GM23338 (cell line): ENCODE measurements around the gene POU2F3. TPM values are rescaled to one million over a fixed set of nuclear protein-coding genes. Genes with fewer than 3 reads are reported as not detected.

Experiments used
- ATAC-seq: fragments of 200-7000 bp; cut with Tn5 transposase; 3 replicates; pipeline ENCODE4 v1.9.1; 2020
- DNase-seq: peaks from one replicate; pipeline ENCODE4 v3.0.0-alpha.2; 2015; ENCODE audit warnings: low spot score
- H2AFZ ChIP-seq: fragments of 200-600 bp; sonication (generic); 2 replicates; pipeline ENCODE4 v1.8.0; 2016; ENCODE audit warnings: antibody characterized with exemption, mild to moderate bottlenecking, moderate library complexity
- H3F3A ChIP-seq: fragments of 200-600 bp; sonication (generic); replicated peaks from 2 replicates; pipeline ENCODE4 v1.8.0; 2017; ENCODE audit warnings: antibody characterized with exemption, mixed run types, low read depth
- H3K27ac ChIP-seq: fragments of 200-600 bp; sonication (generic); 2 replicates; pipeline ENCODE4 v1.6.1; 2016; ENCODE audit warnings: low read depth
- H3K27me3 ChIP-seq: fragments of 200-600 bp; sonication (generic); 2 replicates; pipeline ENCODE4 v1.8.0; 2016; ENCODE audit warnings: mild to moderate bottlenecking, mixed run types, moderate library complexity; ENCODE audit not compliant: insufficient read depth
- H3K36me3 ChIP-seq: fragments of 200-600 bp; sonication (generic); 2 replicates; pipeline ENCODE4 v1.8.0; 2016; ENCODE audit warnings: mild to moderate bottlenecking; ENCODE audit not compliant: insufficient read depth
- H3K4me1 ChIP-seq: fragments of 200-600 bp; sonication (generic); 2 replicates; pipeline ENCODE4 v1.8.0; 2016; ENCODE audit warnings: mild to moderate bottlenecking, moderate library complexity; ENCODE audit not compliant: insufficient read depth
- H3K4me2 ChIP-seq: fragments of 200-600 bp; sonication (generic); 2 replicates; pipeline ENCODE4 v1.7.1; 2017; ENCODE audit warnings: mixed run types
- H3K4me3 ChIP-seq: fragments of 200-600 bp; sonication (generic); 2 replicates; pipeline ENCODE4 v1.6.1; 2016; ENCODE audit warnings: mixed run types
- H3K79me2 ChIP-seq: fragments of 200-600 bp; sonication (generic); replicated peaks from 2 replicates; pipeline ENCODE4 v1.8.0; 2017; ENCODE audit warnings: mild to moderate bottlenecking; ENCODE audit not compliant: insufficient read depth
- H3K9me2 ChIP-seq: fragments of 200-600 bp; sonication (generic); 2 replicates; pipeline ENCODE4 v1.8.0; 2017; ENCODE audit not compliant: insufficient read depth
- H4K20me1 ChIP-seq: fragments of 200-600 bp; sonication (generic); replicated peaks from 2 replicates; pipeline ENCODE4 v1.8.0; 2017; ENCODE audit warnings: mild to moderate bottlenecking; ENCODE audit not compliant: insufficient read depth
- H3K27ac Mint-ChIP-seq: 2 replicates; pipeline ENCODE4 v1.8.0; 2020; ENCODE audit warnings: inconsistent platforms, mild to moderate bottlenecking, moderate library complexity, mixed read lengths
- H3K27me3 Mint-ChIP-seq: 3 replicates; pipeline ENCODE4 v1.8.0; 2022; ENCODE audit warnings: low read depth, mild to moderate bottlenecking, moderate library complexity, mixed read lengths, inconsistent platforms; ENCODE audit not compliant: insufficient read depth, poor library complexity
- H3K36me3 Mint-ChIP-seq: 3 replicates; pipeline ENCODE4 v1.8.0; 2021; ENCODE audit warnings: low read depth, mild to moderate bottlenecking, inconsistent platforms, moderate library complexity, mixed read lengths
- H3K4me1 Mint-ChIP-seq: 3 replicates; pipeline ENCODE4 v1.8.0; 2020; ENCODE audit warnings: mild to moderate bottlenecking, inconsistent platforms, mixed read lengths
- H3K4me3 Mint-ChIP-seq: 3 replicates; pipeline ENCODE4 v1.8.0; 2021; ENCODE audit warnings: moderate library complexity, mild to moderate bottlenecking, inconsistent platforms, mixed read lengths
- H3K9me3 Mint-ChIP-seq: 3 replicates; pipeline ENCODE4 v1.8.0; 2020; ENCODE audit warnings: moderate library complexity, mild to moderate bottlenecking, inconsistent platforms, mixed read lengths
- EZH2phosphoT487 ChIP-seq: fragments of 200-600 bp; sonication (generic); IDR thresholded peaks from one replicate; pipeline ENCODE4 v1.8.1; 2018; ENCODE audit warnings: antibody characterized with exemption; ENCODE audit not compliant: unreplicated experiment
- NANOG ChIP-seq: IDR thresholded peaks from 2 replicates; pipeline ENCODE4 v1.6.1; 2016; ENCODE audit warnings: antibody characterized with exemption, borderline replicate concordance
- POLR2AphosphoS5 ChIP-seq: IDR thresholded peaks from 2 replicates; pipeline ENCODE4 v1.6.1; 2016; ENCODE audit warnings: antibody characterized with exemption, low read depth
- ZNF114 ChIP-seq: fragments of 250-450 bp; sonication (Bioruptor Pico); IDR thresholded peaks from 2 replicates; pipeline ENCODE4 v1.5.0; 2020; ENCODE audit warnings: mild to moderate bottlenecking, moderate library complexity
- polyA plus RNA-seq: library from polyadenylated mRNA; unstranded; fragments of >200 nt; fragmentation: Nextera tagmentation; extraction: Ambion mirVana; gene quantifications from 2 replicates; pipeline ENCODE4 v1.2.1, GENCODE V29; 2016
- total RNA-seq: library from RNA; depleted of rRNA; stranded (reverse); fragments of >200 nt; shearing (Covaris generic); gene quantifications from 2 replicates; pipeline ENCODE4 v1.2.3, GENCODE V29; 2014
- TF ChIP-seq, protein P1 (sequence below): fragments of 250-450 bp; sonication (Bioruptor Pico); IDR thresholded peaks from 2 replicates; pipeline ENCODE4 v1.5.0; 2020; ENCODE audit warnings: mild to moderate bottlenecking, moderate library complexity
- TF ChIP-seq, protein P2 (sequence below): IDR thresholded peaks from one replicate; pipeline ENCODE4 v1.6.1; 2018; ENCODE audit warnings: antibody characterized with exemption; ENCODE audit not compliant: unreplicated experiment
- TF ChIP-seq, protein P3 (sequence below): IDR thresholded peaks from 2 replicates; pipeline ENCODE4 v1.6.1; 2016; ENCODE audit warnings: antibody characterized with exemption

Gene POU2F3
- total and polyA plus RNA-seq, 2 experiments from 2014 or later: 0.45 to 0.79 TPM

DNA sequence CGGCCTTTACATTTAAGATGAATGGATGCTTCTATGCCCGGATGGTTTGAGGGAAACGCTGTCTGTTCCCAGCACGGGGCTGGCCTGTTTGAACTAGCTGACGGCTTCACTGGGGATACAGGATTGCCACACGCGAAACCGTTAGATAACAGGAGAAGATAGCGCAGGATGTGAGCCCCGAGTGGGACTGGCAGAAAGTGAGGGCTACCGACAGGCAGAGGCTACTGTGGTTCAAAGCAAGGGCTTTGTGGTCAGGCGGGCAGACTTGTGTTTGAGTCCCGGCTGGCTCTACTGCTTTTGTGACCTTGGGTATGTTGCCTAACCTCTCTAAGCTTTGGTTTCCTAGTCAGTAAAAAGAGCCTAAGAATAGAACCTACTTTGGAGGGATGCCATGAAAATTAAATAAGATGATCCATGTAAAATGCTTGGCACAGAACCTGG lies 31.9 kb upstream of the POU2F3 start (continued):
- TF ChIP-seq, protein P1, sequence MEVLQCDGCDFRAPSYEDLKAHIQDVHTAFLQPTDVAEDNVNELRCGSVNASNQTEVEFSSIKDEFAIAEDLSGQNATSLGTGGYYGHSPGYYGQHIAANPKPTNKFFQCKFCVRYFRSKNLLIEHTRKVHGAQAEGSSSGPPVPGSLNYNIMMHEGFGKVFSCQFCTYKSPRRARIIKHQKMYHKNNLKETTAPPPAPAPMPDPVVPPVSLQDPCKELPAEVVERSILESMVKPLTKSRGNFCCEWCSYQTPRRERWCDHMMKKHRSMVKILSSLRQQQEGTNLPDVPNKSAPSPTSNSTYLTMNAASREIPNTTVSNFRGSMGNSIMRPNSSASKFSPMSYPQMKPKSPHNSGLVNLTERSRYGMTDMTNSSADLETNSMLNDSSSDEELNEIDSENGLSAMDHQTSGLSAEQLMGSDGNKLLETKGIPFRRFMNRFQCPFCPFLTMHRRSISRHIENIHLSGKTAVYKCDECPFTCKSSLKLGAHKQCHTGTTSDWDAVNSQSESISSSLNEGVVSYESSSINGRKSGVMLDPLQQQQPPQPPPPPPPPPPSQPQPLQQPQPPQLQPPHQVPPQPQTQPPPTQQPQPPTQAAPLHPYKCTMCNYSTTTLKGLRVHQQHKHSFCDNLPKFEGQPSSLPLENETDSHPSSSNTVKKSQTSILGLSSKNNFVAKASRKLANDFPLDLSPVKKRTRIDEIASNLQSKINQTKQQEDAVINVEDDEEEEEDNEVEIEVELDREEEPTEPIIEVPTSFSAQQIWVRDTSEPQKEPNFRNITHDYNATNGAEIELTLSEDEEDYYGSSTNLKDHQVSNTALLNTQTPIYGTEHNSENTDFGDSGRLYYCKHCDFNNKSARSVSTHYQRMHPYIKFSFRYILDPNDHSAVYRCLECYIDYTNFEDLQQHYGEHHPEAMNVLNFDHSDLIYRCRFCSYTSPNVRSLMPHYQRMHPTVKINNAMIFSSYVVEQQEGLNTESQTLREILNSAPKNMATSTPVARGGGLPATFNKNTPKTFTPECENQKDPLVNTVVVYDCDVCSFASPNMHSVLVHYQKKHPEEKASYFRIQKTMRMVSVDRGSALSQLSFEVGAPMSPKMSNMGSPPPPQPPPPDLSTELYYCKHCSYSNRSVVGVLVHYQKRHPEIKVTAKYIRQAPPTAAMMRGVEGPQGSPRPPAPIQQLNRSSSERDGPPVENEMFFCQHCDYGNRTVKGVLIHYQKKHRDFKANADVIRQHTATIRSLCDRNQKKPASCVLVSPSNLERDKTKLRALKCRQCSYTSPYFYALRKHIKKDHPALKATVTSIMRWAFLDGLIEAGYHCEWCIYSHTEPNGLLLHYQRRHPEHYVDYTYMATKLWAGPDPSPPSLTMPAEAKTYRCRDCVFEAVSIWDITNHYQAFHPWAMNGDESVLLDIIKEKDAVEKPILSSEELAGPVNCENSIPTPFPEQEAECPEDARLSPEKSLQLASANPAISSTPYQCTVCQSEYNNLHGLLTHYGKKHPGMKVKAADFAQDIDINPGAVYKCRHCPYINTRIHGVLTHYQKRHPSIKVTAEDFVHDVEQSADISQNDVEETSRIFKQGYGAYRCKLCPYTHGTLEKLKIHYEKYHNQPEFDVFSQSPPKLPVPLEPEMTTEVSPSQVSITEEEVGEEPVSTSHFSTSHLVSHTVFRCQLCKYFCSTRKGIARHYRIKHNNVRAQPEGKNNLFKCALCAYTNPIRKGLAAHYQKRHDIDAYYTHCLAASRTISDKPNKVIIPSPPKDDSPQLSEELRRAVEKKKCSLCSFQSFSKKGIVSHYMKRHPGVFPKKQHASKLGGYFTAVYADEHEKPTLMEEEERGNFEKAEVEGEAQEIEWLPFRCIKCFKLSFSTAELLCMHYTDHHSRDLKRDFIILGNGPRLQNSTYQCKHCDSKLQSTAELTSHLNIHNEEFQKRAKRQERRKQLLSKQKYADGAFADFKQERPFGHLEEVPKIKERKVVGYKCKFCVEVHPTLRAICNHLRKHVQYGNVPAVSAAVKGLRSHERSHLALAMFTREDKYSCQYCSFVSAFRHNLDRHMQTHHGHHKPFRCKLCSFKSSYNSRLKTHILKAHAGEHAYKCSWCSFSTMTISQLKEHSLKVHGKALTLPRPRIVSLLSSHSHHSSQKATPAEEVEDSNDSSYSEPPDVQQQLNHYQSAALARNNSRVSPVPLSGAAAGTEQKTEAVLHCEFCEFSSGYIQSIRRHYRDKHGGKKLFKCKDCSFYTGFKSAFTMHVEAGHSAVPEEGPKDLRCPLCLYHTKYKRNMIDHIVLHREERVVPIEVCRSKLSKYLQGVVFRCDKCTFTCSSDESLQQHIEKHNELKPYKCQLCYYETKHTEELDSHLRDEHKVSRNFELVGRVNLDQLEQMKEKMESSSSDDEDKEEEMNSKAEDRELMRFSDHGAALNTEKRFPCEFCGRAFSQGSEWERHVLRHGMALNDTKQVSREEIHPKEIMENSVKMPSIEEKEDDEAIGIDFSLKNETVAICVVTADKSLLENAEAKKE (CRISPR knock-in tag): no peak
- TF ChIP-seq NANOG: no peak

DNA sequence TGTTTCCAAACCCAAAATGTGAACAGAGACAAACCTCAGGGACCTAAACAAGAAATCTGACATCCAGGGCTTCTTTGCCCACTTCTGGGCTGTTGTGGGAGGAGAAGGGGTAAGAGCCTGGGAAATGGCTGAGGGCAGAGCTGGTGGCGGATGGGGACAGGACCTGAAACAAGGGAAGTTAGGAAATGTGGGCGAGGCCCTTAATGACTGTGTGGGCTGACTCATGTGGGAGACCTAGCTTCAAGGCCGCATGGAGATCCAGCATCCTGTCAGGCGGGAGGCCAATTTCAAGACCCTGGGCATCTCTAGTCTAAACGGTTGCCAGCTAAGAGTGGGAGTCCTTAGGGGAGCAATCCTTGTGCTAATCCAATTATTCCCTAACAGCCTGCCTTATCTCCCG lies 31.2 kb upstream of the POU2F3 start:
- H2AFZ ChIP-seq: no peak overlapping the region
- no peak overlapping the region for H3K27ac ChIP-seq
- Mint-ChIP-seq H3K4me3 (no peak overlapping the region), H3K27me3 (peaks cover 76% of the 10 kb centered on the region), H3K4me1 (peaks cover 29% of the 10 kb centered on the region), H3K9me3 (no peaks in the 10 kb centered on the region), H3K36me3 (no peaks in the 10 kb centered on the region), H3K27ac (no peak overlapping the region)
- peaks cover 3% of the 10 kb centered on the region for H4K20me1 ChIP-seq
- no peaks in the 10 kb centered on the region for H3K36me3 ChIP-seq
- peaks cover 26% of the 10 kb centered on the region for H3K4me1 ChIP-seq
- no peak overlapping the region for H3K4me2 ChIP-seq
- no peaks in the 10 kb centered on the region for H3K79me2 ChIP-seq
- H3K4me3 ChIP-seq: no peak overlapping the region
- H3F3A ChIP-seq: no peaks in the 10 kb centered on the region
- peaks cover 92% of the 10 kb centered on the region for H3K27me3 ChIP-seq
- DNase-seq: no peak
- no peaks in the 10 kb centered on the region for H3K9me2 ChIP-seq
- no peak for ATAC-seq
- TF ChIP-seq ZNF114 (CRISPR knock-in tag) (no peak), POLR2AphosphoS5 (no peak), EZH2phosphoT487 (no peak)
- TF ChIP-seq, protein P2, sequence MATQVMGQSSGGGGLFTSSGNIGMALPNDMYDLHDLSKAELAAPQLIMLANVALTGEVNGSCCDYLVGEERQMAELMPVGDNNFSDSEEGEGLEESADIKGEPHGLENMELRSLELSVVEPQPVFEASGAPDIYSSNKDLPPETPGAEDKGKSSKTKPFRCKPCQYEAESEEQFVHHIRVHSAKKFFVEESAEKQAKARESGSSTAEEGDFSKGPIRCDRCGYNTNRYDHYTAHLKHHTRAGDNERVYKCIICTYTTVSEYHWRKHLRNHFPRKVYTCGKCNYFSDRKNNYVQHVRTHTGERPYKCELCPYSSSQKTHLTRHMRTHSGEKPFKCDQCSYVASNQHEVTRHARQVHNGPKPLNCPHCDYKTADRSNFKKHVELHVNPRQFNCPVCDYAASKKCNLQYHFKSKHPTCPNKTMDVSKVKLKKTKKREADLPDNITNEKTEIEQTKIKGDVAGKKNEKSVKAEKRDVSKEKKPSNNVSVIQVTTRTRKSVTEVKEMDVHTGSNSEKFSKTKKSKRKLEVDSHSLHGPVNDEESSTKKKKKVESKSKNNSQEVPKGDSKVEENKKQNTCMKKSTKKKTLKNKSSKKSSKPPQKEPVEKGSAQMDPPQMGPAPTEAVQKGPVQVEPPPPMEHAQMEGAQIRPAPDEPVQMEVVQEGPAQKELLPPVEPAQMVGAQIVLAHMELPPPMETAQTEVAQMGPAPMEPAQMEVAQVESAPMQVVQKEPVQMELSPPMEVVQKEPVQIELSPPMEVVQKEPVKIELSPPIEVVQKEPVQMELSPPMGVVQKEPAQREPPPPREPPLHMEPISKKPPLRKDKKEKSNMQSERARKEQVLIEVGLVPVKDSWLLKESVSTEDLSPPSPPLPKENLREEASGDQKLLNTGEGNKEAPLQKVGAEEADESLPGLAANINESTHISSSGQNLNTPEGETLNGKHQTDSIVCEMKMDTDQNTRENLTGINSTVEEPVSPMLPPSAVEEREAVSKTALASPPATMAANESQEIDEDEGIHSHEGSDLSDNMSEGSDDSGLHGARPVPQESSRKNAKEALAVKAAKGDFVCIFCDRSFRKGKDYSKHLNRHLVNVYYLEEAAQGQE: no peak
- TF ChIP-seq, protein P3, sequence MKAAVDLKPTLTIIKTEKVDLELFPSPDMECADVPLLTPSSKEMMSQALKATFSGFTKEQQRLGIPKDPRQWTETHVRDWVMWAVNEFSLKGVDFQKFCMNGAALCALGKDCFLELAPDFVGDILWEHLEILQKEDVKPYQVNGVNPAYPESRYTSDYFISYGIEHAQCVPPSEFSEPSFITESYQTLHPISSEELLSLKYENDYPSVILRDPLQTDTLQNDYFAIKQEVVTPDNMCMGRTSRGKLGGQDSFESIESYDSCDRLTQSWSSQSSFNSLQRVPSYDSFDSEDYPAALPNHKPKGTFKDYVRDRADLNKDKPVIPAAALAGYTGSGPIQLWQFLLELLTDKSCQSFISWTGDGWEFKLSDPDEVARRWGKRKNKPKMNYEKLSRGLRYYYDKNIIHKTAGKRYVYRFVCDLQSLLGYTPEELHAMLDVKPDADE: no peak
